DMS79 (cell line): ENCODE data around the gene DNAJC30.
A peak's percentile ranks its signal among the peaks of the same experiment; 100 is the strongest.
"Not testable (repeated sequence)": the region's sequence is repeated elsewhere in the genome, so short reads cannot be mapped to it uniquely, and the experiment has no call there.

Experiments used
- DNase-seq: peaks from one replicate; lab custom pipeline; 2025; lab: John Stamatoyannopoulos, UW

The DNAJC30 gene

GRCh38 chr7:73680501-73680900 is 2.8 kb downstream of the DNAJC30 start:
- no peak for DNase-seq

DNA sequence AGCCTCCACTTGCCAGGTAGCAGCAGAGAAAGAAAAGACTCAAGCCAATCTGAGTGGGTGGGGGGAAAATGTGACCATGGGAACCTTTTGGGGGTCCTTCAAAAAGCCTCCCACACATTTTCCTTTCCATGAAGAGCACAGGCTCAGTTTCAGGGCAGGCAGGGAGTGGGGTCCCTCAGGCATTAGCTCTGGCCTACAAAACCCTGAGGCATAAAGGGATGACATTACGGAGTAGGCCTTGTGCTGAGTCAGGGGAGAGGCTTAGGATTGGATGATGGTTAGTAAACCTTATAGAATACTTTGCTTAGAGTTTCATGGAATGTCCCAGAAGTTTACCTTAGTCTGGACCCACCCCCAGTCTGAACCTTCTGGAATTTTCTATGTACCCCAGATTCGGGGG is 3.5 kb downstream of the DNAJC30 start:
- DNase-seq, result no peak

DNA sequence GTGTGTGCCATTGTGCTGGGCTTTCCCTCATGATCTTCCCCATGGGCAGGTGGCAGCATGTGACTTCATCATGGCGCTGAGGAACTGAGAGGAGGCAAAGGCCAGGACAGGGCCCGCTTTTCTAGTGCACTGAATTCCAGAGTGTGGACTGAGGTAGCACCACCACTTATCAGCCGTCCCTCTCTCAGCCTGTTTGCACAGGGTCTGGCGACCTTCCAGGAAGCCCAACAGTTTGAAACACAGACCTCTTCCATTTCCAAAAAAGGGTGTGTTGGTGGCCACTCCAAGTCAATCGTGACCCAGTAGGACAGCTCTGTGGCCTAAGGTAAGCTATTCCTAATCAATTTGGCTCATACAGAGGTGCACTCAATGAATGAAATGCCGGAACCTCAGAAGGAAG is 4.4 kb downstream of the DNAJC30 start:
- no peak for DNase-seq

DNA sequence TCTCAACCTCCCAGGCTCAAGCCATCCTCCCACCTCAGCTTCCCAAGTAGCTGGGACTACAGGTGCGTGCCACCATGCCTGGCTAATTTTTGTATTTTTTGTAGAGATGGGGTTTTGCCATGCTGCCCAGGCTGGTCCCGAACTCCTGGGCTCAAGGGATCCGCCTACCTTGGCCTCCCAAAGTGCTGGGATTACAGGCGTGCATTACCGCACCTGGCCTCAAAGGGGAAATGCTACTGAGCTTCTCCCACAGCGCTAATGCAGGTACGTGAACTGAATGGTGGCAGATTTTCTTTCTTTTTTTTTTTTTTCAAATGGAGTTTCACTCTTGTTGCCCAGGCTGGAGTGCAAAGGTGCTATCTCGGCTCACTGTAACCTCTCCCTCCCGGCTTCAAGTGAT is 7.2 kb downstream of the DNAJC30 start:
- not testable (repeated sequence) for DNase-seq

GRCh38 chr7:73674468-73675124 is 8.7 kb downstream of the DNAJC30 start:
- DNase-seq, result no peak

GRCh38 chr7:73671857-73672445 is 11.3 kb downstream of the DNAJC30 start:
- DNase-seq, result no peak

DNA sequence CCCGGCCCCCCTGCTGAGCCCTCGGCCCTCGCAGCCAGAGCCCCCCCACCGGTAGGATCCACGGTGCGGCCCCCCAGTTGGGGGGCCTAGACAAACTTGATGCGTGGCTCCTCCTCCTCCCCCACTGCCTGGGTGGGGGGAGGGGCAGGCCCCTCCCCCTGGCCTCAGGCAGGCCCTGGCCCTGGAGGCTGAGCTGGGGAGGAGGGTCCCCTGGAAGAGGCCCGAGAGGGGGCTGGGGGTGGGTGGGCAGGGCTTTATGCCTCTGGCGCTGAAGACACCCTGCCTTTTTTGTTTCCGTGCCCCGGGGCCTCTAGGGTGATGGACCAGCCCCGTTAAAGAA is 12.0 kb downstream of the DNAJC30 start:
- no peak for DNase-seq

DNA sequence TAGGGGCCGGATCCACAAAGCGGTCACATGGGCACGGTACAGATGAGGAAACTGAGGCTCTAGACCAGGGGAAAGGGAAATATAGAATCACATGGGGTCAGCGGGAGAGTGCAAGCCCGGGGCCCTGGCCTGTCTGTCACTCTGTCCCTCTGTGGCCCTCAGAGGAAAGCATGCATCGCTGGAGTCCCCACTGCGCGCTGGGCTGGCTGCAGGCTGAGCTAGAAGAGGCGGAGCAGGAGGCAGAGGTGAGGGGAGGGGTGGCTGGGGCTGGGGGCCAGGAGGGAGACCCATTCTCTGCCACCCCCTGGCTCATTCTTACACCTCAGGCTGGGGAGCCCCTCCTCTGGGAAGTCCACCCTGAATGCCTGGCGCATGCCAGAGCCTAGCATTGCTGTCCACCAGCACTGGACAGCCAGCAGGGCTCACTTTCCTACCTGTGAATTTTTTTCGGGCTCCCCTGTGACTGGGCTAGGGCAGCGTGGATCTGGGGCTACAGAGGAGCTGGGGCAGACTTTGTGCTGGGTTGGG is 13.3 kb downstream of the DNAJC30 start:
- no peak for DNase-seq

DNA sequence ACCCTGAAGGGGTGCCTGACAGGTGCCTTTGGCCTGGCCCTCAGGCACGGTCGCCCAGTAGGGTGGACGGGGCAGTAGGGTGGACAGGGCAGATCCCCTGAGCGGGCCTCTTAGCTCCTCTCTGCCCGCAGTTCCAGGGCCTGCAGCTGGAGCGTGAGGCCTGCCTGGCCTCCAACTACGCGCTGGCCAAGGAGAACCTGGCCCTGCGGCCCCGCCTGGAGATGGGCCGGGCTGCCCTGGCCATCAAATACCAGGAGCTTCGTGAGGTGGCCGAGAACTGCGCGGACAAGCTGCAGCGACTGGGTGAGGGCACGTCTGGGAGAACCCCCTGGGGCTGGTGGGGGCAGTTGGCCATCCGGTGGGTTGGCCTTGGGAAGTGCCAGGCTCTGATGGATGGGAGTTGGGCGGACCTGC is 14.0 kb downstream of the DNAJC30 start:
- DNase-seq, result no peak

DNA sequence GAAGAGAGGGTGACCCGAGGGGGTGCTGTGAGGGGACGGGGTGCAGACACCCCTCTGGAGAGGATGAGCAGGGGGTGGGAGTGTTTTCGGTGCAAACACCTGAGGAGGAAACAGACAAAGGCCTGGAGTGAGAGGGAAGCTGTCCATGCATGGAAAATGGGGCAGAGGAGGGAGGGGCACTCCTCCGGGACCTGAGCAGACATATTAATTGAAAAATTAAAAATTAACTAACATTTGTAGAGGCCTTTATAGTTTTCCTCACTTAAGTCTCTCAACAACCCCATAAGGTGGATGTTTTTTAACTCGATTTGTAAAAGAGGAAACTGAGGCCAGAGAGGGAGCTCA is 14.4 kb downstream of the DNAJC30 start:
- DNase-seq, result no peak

- no peak for DNase-seq
Observed at GRCh38 chr7:73668103-73668885, 15.0 kb downstream of the DNAJC30 start.

DNA sequence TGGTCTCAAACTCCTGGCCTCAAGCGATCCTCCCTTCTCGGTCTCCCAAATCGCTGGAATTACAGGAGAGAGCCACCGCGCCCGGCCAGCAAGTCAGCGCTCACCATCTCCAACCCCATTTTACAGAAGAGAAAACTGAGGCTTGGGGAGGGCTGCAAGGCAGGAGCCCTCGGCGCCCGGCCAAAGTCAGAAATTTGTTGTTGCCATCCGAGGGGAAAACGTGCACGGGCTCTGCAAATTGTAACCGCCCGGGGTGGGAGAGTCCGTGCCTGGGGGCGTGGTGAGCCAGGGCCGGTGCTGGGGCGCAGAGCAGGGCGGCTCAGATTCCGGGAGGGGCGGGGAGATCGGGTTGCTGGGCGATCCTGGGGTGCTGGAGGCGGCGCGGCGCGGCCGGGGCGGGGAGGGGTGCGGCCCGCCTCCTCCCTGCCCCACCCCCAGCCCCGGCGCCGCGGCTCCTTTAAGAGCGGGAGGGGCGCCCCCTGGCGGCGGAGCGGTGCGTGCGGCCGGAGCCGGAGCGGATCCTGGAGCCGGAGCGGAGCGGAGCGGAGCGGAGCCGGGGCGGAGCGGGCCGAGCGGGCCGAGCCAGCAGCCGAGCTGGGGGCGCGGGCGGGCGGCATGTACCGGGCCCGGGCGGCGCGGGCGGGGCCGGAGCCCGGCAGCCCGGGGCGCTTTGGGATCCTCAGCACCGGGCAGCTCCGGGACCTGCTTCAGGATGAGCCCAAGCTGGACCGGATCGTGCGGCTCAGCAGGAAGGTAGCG is 15.7 kb downstream of the DNAJC30 start, which contains the start of gene VPS37D:
TSS of gene VPS37D (plus strand) at position 488 of the 759 bp plus-strand sequence. CDS start at position 616, 128 bp downstream.
- peak; percentile 54 for DNase-seq

- DNase-seq, result no peak
Observed at GRCh38 chr7:73663033-73663432, 20.2 kb downstream of the DNAJC30 start.

- not testable (repeated sequence) for DNase-seq
Observed at GRCh38 chr7:73660594-73660993, 22.7 kb downstream of the DNAJC30 start.

GRCh38 chr7:73659983-73660382 is 23.3 kb downstream of the DNAJC30 start:
- DNase-seq, result no peak

- not testable (repeated sequence) for DNase-seq
Observed at GRCh38 chr7:73655309-73655708, 27.9 kb downstream of the DNAJC30 start.

GRCh38 chr7:73652541-73652949 is 30.7 kb downstream of the DNAJC30 start:
- DNase-seq, result no peak

DNA sequence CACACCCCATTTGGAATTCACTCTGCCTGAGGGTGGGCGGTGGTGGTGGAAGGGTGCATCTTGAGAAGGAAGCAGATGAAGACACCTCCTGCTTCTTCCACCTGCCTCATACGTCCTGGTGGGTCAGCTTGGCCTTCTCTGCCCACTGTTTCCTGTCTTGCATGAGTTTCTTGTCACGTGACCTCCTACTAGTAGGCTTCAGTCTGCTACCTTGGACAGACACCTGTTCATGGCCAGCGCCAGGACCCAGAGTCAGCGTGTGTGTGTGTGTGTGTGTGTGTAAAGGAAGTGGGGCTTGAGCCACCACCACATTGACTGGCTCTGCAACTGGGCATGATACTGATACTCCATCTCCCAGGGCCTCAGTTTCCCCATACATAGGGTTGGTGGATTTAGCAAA is 32.7 kb downstream of the DNAJC30 start:
- DNase-seq, result no peak

GRCh38 chr7:73649576-73649975 is 33.7 kb downstream of the DNAJC30 start:
- DNase-seq, result no peak

DNA sequence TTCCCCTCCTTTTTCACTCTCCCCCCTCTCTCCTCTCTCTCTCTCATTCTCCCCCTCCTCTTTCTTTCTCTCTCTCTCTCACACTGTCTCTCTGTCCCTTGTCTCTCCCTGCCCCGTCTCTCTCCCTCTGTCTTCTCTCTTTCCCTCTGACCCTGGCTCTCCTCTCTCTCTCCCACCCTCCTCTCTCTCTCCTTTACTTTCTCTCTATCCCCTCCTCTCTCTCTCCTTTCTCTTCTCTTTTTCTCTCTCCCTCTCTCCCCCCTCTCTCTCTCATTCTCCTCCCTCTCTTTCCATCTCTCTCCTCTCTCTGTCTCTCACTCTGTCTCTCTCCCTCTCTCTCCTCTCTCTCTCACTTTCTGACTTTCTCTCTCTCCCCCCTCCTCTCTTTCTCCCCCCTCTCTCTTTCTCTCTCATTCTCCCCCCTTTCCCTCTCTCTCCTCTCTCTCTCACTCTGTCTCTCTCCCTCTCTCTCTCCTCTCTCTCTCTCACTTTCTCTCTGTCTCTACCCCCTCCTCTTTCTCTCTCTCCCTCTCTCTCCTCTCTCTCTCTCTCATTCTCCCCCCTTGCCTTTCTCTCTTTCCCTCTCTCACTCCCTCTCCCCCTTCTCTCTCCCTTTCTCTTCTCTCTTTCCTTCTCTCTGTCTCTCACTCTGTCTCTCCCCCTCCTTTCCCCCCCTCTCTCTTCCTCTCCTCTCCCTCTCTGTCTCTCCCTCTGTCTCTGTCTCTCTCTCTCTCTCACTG is 34.5 kb downstream of the DNAJC30 start:
- DNase-seq, result no peak

DNA sequence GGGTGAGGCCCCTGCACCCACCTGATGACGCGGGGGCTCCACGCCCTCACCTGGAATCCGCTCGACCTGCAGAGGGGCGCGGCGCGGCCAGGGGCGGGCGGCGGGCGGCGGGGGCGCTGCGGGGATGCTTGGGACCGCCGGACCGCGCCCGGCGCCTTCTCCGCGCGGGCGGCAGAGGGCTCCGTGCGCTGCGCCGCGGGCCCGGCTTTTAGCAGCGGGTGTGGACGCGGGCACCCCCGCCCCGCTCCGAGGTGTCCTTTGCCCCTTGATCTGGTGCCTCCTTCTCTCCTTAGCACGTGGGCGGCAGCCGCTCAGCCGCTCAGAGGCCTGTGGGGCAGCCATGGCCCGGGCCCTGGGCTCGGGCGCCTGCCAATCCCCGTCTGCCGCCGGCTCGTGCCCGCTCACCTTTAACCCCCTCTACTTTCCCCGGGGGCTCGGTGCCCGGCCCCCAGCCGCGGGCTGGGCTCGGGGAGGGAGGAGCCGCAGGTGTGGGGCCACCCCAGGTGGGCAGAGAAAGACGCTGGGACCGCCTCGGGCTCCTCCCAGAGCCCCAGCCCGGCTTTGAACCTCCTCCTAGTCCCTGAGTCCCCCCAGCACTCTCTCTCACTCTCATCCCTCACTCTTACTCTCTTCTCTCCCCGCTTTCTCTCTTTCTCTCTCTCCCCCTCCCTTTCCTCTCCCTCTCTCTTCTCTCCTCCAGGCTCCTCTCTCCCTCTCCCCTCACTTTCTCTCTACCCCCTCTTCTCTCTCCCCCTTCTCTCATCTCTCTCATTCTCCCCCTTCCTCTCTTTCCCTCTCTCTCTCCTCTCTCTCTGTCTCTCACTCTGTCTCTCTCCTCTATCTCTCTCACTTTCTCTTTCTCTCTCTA is 35.3 kb downstream of the DNAJC30 start:
- DNase-seq, result no peak
